ENCODE measurements around the gene CLTCL1. TPM values are rescaled to one million over a fixed set of nuclear protein-coding genes. Genes with fewer than 3 reads are reported as not detected.

Gene CLTCL1
- total RNA-seq, 4 donors from 2014 or later, result 8.5 to 19.2 (median 12.8) TPM

DNA sequence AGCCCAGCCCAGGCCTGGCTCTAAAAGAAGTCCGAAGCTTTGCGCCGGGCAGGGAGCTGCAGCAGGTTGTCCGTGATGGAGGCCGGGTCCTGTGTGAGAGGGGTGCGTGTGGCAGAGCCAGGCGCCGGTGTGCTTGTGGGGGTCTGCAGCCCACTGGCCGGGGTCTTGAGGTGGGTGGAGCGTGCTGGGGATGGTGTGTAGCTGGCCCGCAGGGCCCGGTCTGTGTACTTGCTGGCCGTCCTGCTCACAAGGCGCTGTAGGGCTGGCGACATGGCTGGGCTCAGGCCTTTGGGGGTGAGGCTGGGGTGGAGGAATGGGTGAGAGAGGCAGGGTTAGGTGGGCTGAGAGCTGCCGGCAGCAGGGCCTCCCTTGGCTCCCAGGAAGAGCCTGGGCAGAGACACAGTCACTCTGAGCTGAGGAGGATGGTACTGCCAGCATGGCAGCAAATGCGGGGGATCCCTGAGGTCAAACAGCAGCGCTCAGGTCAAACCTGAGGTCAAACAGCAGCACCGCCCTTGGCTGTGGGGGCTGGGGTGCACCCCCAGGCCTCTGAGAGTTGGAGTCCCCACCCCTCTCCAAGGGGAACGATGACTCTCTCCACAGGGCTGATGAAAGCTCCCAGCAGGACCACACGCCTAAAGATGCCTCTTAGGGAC is 157.2 kb downstream of the CLTCL1 start:
- intact Hi-C loops (cut with DNase I), result no loop called here
- no peak for DNase-seq
- 92 to 99% methylated on average over 14 to 21 of the region's 21 CpGs for WGBS, 2 donors
- H3K4me1 ChIP-seq, result no peaks in the 10 kb centered on the region
- no peaks in the 10 kb centered on the region for H3K9me3 ChIP-seq
- no peak overlapping the region for H3K27ac ChIP-seq
- H3K27me3 ChIP-seq, result no peaks in the 10 kb centered on the region
- H3K4me3 ChIP-seq (replicated peaks in 1 of 3), result no peak overlapping the region
- peaks cover 44 to 49% of the 10 kb centered on the region in 2 donors for H3K36me3 ChIP-seq
- TF ChIP-seq, protein P1, sequence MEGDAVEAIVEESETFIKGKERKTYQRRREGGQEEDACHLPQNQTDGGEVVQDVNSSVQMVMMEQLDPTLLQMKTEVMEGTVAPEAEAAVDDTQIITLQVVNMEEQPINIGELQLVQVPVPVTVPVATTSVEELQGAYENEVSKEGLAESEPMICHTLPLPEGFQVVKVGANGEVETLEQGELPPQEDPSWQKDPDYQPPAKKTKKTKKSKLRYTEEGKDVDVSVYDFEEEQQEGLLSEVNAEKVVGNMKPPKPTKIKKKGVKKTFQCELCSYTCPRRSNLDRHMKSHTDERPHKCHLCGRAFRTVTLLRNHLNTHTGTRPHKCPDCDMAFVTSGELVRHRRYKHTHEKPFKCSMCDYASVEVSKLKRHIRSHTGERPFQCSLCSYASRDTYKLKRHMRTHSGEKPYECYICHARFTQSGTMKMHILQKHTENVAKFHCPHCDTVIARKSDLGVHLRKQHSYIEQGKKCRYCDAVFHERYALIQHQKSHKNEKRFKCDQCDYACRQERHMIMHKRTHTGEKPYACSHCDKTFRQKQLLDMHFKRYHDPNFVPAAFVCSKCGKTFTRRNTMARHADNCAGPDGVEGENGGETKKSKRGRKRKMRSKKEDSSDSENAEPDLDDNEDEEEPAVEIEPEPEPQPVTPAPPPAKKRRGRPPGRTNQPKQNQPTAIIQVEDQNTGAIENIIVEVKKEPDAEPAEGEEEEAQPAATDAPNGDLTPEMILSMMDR (IDR thresholded peaks at IDR 0.05), result no peak
- no peak for TF ChIP-seq POLR2A (IDR thresholded peaks at IDR 0.05)

DNA sequence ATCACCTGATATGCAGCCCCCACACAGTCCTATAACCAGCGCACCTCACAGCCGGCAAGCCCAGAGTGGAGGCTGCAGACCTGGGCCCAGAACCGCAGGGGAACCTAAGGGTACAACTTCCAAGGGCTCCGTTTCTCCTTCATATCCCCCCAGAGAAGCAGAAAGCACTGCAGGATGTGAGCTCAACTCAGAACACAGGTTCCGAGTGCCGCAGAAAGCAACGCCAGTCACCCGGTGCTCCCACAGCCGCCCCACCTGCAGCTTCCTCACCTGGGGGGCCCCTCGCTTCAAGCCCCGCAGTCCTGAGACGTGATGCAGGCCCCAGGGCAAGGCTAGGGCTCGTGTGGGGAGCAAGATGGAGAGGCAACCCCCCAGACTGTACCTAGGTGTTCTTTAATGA is 158.0 kb downstream of the CLTCL1 start:
- H3K9me3 ChIP-seq, result no peaks in the 10 kb centered on the region
- H3K27ac ChIP-seq, result no peak overlapping the region
- H3K4me1 ChIP-seq, result no peaks in the 10 kb centered on the region
- no peak for DNase-seq
- H3K4me3 ChIP-seq (replicated peaks in 1 of 3), result no peak overlapping the region
- no peak for TF ChIP-seq POLR2A (IDR thresholded peaks at IDR 0.05)
- TF ChIP-seq, protein P1 (IDR thresholded peaks at IDR 0.05), result no peak
- intact Hi-C loops (cut with DNase I), result no loop called here
- no peaks in the 10 kb centered on the region for H3K27me3 ChIP-seq
- peaks cover 37 to 42% of the 10 kb centered on the region in 2 donors for H3K36me3 ChIP-seq
- WGBS, 2 donors, result 97 to 98% methylated on average over 6 to 13 of the region's 13 CpGs

DNA sequence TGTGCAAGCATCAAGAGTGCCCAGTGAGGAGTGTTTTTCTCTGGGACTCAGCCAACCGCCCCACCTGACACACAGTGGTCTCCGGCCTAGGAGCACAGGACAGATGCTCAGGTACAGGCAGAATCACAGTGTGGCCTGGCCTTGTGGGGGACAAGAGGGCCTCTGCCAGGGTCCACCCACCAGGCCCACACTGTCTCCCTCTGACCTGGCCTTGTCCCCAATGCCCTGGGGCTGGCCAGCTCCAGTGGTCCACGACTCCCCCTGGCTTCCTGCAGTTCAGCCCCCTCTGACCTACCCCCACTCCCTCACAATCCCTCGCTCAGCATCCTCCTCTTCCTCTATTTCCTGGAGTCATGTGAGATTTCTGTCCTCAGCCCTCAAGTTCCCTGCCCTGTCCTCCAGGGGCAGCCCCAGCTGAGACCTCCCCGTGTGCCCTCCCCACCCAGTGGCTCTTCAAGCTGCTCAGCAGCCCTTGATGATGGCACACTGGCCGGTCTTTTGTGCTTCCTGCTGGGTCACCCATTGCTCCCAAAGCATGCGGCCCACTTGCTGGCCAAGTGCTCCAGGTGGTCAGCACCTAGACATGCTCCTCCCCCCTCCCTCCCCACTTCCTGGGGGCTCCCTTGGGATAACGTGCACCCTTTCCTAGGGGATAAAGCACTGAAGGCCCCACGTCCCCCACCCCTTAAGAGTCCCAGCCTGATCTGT is 158.7 kb downstream of the CLTCL1 start:
- Histone ChIP-seq H3K27ac (no peak overlapping the region), H3K36me3 (peaks cover 30 to 35% of the 10 kb centered on the region in 2 donors), H3K4me1 (no peaks in the 10 kb centered on the region), H3K4me3 (replicated peaks in 1 of 3) (no peak overlapping the region), H3K27me3 (no peaks in the 10 kb centered on the region), H3K9me3 (no peaks in the 10 kb centered on the region)
- intact Hi-C loops (cut with DNase I), result no loop called here
- no peak for TF ChIP-seq POLR2A (IDR thresholded peaks at IDR 0.05)
- 88 to 91% methylated on average over 9 of the region's 9 CpGs for WGBS, 2 donors
- no peak for DNase-seq

DNA sequence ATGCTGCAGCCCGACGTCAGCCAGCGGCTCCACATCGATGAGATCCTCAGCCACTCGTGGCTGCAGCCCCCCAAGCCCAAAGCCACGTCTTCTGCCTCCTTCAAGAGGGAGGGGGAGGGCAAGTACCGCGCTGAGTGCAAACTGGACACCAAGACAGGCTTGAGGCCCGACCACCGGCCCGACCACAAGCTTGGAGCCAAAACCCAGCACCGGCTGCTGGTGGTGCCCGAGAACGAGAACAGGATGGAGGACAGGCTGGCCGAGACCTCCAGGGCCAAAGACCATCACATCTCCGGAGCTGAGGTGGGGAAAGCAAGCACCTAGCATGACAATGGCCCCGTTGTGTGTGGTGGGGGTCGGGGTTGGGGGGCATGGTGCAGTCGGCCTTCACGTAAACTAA is 159.4 kb downstream of the CLTCL1 start:
- intact Hi-C loops (cut with DNase I), result no loop called here
- DNase-seq, result no peak
- no peaks in the 10 kb centered on the region for H3K27me3 ChIP-seq
- no peaks in the 10 kb centered on the region for H3K4me1 ChIP-seq
- no peak overlapping the region for H3K4me3 ChIP-seq (replicated peaks in 1 of 3)
- 90 to 99% methylated on average over 15 to 17 of the region's 20 CpGs for WGBS, 2 donors
- H3K27ac ChIP-seq, result no peak overlapping the region
- TF ChIP-seq POLR2A (IDR thresholded peaks at IDR 0.05), result no peak
- TF ChIP-seq, protein P1 (IDR thresholded peaks at IDR 0.05), result no peak
- H3K36me3 ChIP-seq, result peaks cover 27 to 28% of the 10 kb centered on the region in 2 donors
- no peaks in the 10 kb centered on the region for H3K9me3 ChIP-seq

DNA sequence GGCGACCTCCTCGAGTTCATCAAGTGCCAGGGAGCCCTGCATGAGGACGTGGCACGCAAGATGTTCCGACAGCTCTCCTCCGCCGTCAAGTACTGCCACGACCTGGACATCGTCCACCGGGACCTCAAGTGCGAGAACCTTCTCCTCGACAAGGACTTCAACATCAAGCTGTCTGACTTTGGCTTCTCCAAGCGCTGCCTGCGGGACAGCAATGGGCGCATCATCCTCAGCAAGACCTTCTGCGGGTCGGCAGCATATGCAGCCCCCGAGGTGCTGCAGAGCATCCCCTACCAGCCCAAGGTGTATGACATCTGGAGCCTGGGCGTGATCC is 159.9 kb downstream of the CLTCL1 start:
- no peak overlapping the region for H3K27ac ChIP-seq
- no peaks in the 10 kb centered on the region for H3K27me3 ChIP-seq
- 91 to 96% methylated on average over 16 to 19 of the region's 19 CpGs for WGBS, 2 donors
- no peak for DNase-seq
- H3K4me3 ChIP-seq (replicated peaks in 1 of 3), result no peak overlapping the region
- intact Hi-C loops (cut with DNase I), result no loop called here
- no peaks in the 10 kb centered on the region for H3K4me1 ChIP-seq
- no peak for TF ChIP-seq POLR2A (IDR thresholded peaks at IDR 0.05)
- TF ChIP-seq, protein P1 (IDR thresholded peaks at IDR 0.05), result no peak
- no peaks in the 10 kb centered on the region for H3K9me3 ChIP-seq
- peaks cover 23 to 24% of the 10 kb centered on the region in 2 donors for H3K36me3 ChIP-seq
